Panc1 (cell line): ENCODE results near the gene LRCH1. TPM values are rescaled to one million over a fixed set of nuclear protein-coding genes. Genes with fewer than 3 reads are reported as not detected.

Source experiments
- ATAC-seq: fragments of 200-7000 bp; cut with Tn5 transposase; 2 replicates; pipeline ENCODE4 v1.9.1; 2020; ENCODE audit warnings: mild to moderate bottlenecking, moderate library complexity
- BruUV-seq: library from RNA; stranded (reverse); fragments of 400-500 nt; replicated peaks from 2 replicates; lab custom pipeline; 2021; lab: Mats Ljungman, UMichigan
- CTCF ChIA-PET: fragments of 300-600 bp; sonication (Branson Sonifier 250); formaldehyde crosslinking; loops from one replicate; lab custom pipeline; 2022; ENCODE audit warnings: antibody characterized with exemption; lab: Charles Lee
- POLR2A ChIA-PET: fragments of 300-600 bp; sonication (Branson Sonifier 250); formaldehyde crosslinking; loops from one replicate; lab custom pipeline; 2022; ENCODE audit warnings: antibody characterized with exemption; lab: Charles Lee
- DNase-seq: peaks from one replicate; pipeline ENCODE4 v3.0.0-alpha.2; 2010; ENCODE audit warnings: low read depth, low spot score
- H3K27ac ChIP-seq: 2 replicates; pipeline ENCODE4 v1.5.1; 2011; ENCODE audit warnings: mild to moderate bottlenecking, low read length, inconsistent platforms
- H3K27me3 ChIP-seq: fragments of 200-500 bp; sonication (Bioruptor generic); 2 replicates; pipeline ENCODE4 v1.6.0; 2014; ENCODE audit warnings: low read length, inconsistent platforms; ENCODE audit not compliant: control insufficient read depth, insufficient read depth
- H3K36me3 ChIP-seq: fragments of 200-500 bp; sonication (Bioruptor generic); 2 replicates; pipeline ENCODE4 v1.5.1; 2014; ENCODE audit warnings: inconsistent platforms, mild to moderate bottlenecking, low read length, moderate library complexity; ENCODE audit not compliant: control insufficient read depth, insufficient read depth
- H3K4me1 ChIP-seq: 2 replicates; pipeline ENCODE4 v1.5.1; 2011; ENCODE audit warnings: inconsistent platforms, mild to moderate bottlenecking, low read length, moderate library complexity; ENCODE audit not compliant: control insufficient read depth, insufficient read depth
- H3K4me3 ChIP-seq, 2 experiments: 2 replicates each; pipeline ENCODE4 v1.5.1; 2011 to 2012; ENCODE audit warnings: low read depth in 2 of 2, low read length in 2 of 2, mild to moderate bottlenecking in 2 of 2, inconsistent platforms in 1 of 2, moderate library complexity in 1 of 2
- H3K9me3 ChIP-seq: fragments of 200-500 bp; sonication (Bioruptor generic); 2 replicates; pipeline ENCODE4 v1.5.1; 2014; ENCODE audit warnings: low read depth, mild to moderate bottlenecking, inconsistent platforms, low read length, moderate library complexity; ENCODE audit not compliant: control insufficient read depth, insufficient read depth
- POLR2AphosphoS5 ChIP-seq: IDR thresholded peaks from 2 replicates; pipeline ENCODE4 v1.6.1; 2012; ENCODE audit warnings: mild to moderate bottlenecking, low read depth, low read length, moderate library complexity
- SIN3A ChIP-seq: IDR thresholded peaks from 2 replicates; pipeline ENCODE4 v1.6.1; 2012; ENCODE audit warnings: low read depth, mild to moderate bottlenecking, low read length, moderate library complexity, borderline replicate concordance; ENCODE audit not compliant: insufficient read depth
- TCF7L2 ChIP-seq: IDR thresholded peaks from 2 replicates; pipeline ENCODE4 v1.6.1; 2011; ENCODE audit warnings: mild to moderate bottlenecking, low read depth, low read length, inconsistent platforms
- in situ Hi-C: cut with HindIII; loops from 2 replicates; pipeline ENCODE4 v1.10.0; 2016; ENCODE audit warnings: low sequenced_read_pairs, low pct_unique_long_range_greater_than_20kb
- intact Hi-C: fragments of 100-400 bp; cut with micrococcal nuclease; formaldehyde crosslinking; loops from one replicate; pipeline ENCODE4 v1.10.0; 2022; ENCODE audit not compliant: unreplicated experiment
- total RNA-seq: library from RNA; stranded (reverse); gene quantifications from one replicate; pipeline ENCODE4 v1.2.1, GENCODE V29; 2021; ENCODE audit not compliant: unreplicated experiment
- TF ChIP-seq, protein P1 (sequence below): fragments of 450-650 bp; IDR thresholded peaks from 2 replicates; pipeline ENCODE4 v1.5.1; 2017; ENCODE audit warnings: mild to moderate bottlenecking
- TF ChIP-seq, protein P2 (sequence below), 2 experiments: IDR thresholded peaks; 2 replicates each; pipeline ENCODE4 v1.6.1; 2011 to 2012; ENCODE audit warnings: low read depth in 2 of 2, control low read depth in 1 of 2, low read length in 1 of 2, mild to moderate bottlenecking in 1 of 2, moderate library complexity in 1 of 2; ENCODE audit not compliant: insufficient read depth in 1 of 2

The LRCH1 gene
- total RNA-seq, 1 experiment from 2014 or later, result 7.9 TPM

DNA sequence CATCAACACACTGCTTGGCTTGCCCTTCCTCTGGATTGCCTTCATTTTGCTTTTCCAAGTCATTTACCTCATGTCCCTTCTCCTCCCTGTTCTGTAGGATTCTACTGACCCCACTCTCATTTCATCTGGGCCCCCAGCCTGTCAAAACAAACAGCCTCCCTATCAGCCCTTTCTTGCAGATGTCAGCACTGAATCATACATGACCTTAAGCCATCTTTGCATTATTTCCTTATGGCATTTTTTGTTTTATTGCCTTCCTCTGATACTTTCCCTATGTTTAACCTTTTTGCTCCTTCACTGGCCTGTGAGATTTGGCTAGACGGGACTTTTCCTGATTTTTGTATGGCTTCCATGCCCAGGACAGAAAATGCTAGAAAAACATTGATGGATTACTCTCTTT lies 8.7 kb downstream of the LRCH1 start:
- Histone ChIP-seq H3K4me1 (no peaks in the 10 kb centered on the region; the same call in 1 of the 2 replicates), H3K4me3 (no peak overlapping the region), H3K36me3 (no peaks in the 10 kb centered on the region), H3K9me3 (no peaks in the 10 kb centered on the region), H3K27ac (no peak overlapping the region), H3K27me3 (no peaks in the 10 kb centered on the region)
- BruUV-seq, result no TSS peak
- ChIA-PET CTCF (no interaction called here), POLR2A (interaction anchor here (0.7 kb wide), 1 partner anchor 16 kb away, joined by 3 read pairs; no protein-coding TSS in a partner anchor)
- in situ Hi-C loops (no loop called here), intact Hi-C loops (no loop called here)
- TF ChIP-seq POLR2AphosphoS5 (no peak), SIN3A (no peak)
- no peak for DNase-seq
- ATAC-seq, result no peak

DNA sequence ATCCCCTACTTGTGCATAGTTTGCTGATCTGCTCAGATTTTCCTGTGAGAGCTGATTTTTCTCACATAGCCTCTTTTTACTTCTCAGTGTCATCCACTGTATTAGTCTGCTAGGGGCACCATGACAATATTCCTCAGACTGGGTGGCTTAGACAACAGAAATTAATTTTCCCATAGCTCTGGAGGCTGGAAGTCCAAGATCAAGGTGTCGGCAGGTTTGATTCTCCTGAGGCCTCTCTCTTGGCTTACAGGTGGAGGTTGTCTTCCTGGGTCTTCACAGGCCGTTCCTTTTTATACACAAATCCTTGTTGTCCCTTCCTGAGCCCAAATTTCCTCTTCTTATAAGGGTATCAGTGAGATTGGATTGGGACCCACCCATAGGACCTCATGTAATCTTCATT lies 9.2 kb downstream of the LRCH1 start:
- Histone ChIP-seq H3K9me3 (no peaks in the 10 kb centered on the region), H3K4me3 (no peak overlapping the region), H3K27ac (no peak overlapping the region), H3K4me1 (no peaks in the 10 kb centered on the region; the same call in 1 of the 2 replicates), H3K36me3 (no peaks in the 10 kb centered on the region), H3K27me3 (no peaks in the 10 kb centered on the region)
- ChIA-PET POLR2A (no interaction called here), CTCF (no interaction called here)
- no peak for ATAC-seq
- intact Hi-C loops (no loop called here), in situ Hi-C loops (no loop called here)
- no peak for DNase-seq
- no TSS peak for BruUV-seq
- TF ChIP-seq, protein P1, sequence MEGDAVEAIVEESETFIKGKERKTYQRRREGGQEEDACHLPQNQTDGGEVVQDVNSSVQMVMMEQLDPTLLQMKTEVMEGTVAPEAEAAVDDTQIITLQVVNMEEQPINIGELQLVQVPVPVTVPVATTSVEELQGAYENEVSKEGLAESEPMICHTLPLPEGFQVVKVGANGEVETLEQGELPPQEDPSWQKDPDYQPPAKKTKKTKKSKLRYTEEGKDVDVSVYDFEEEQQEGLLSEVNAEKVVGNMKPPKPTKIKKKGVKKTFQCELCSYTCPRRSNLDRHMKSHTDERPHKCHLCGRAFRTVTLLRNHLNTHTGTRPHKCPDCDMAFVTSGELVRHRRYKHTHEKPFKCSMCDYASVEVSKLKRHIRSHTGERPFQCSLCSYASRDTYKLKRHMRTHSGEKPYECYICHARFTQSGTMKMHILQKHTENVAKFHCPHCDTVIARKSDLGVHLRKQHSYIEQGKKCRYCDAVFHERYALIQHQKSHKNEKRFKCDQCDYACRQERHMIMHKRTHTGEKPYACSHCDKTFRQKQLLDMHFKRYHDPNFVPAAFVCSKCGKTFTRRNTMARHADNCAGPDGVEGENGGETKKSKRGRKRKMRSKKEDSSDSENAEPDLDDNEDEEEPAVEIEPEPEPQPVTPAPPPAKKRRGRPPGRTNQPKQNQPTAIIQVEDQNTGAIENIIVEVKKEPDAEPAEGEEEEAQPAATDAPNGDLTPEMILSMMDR, result no peak
- no peak for TF ChIP-seq POLR2AphosphoS5
- TF ChIP-seq, protein P2, sequence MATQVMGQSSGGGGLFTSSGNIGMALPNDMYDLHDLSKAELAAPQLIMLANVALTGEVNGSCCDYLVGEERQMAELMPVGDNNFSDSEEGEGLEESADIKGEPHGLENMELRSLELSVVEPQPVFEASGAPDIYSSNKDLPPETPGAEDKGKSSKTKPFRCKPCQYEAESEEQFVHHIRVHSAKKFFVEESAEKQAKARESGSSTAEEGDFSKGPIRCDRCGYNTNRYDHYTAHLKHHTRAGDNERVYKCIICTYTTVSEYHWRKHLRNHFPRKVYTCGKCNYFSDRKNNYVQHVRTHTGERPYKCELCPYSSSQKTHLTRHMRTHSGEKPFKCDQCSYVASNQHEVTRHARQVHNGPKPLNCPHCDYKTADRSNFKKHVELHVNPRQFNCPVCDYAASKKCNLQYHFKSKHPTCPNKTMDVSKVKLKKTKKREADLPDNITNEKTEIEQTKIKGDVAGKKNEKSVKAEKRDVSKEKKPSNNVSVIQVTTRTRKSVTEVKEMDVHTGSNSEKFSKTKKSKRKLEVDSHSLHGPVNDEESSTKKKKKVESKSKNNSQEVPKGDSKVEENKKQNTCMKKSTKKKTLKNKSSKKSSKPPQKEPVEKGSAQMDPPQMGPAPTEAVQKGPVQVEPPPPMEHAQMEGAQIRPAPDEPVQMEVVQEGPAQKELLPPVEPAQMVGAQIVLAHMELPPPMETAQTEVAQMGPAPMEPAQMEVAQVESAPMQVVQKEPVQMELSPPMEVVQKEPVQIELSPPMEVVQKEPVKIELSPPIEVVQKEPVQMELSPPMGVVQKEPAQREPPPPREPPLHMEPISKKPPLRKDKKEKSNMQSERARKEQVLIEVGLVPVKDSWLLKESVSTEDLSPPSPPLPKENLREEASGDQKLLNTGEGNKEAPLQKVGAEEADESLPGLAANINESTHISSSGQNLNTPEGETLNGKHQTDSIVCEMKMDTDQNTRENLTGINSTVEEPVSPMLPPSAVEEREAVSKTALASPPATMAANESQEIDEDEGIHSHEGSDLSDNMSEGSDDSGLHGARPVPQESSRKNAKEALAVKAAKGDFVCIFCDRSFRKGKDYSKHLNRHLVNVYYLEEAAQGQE (IDR thresholded peaks at IDR 0.05; ENCODE audit: insufficient read depth in 1 of 2, low read depth in 2 of 2, low read length in 1 of 2), result no peak
- no peak for TF ChIP-seq SIN3A
- no peak for TF ChIP-seq TCF7L2

DNA sequence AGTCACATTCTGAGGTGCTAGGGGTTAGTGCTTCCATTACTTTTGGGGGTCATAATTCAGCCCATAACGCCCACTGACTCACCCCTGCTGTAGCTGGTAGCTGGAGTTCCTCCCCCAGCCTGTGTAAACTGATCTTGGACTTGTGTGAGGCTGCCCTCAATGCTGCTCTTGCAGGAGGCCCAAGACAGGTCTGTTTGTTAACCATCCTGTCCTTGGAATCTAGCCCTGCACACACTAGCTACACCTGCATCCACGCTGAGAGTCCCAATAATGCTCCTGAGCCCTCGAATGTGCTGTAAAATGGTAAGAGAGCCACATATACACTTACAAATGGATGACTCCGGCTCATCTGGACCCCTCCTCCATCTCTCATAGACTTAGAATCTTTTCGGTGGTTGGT lies 9.6 kb downstream of the LRCH1 start:
- Histone ChIP-seq H3K36me3 (no peaks in the 10 kb centered on the region), H3K27me3 (no peaks in the 10 kb centered on the region), H3K4me3 (no peak overlapping the region), H3K9me3 (no peaks in the 10 kb centered on the region), H3K27ac (no peak overlapping the region), H3K4me1 (no peaks in the 10 kb centered on the region; the same call in 1 of the 2 replicates)
- TF ChIP-seq POLR2AphosphoS5 (no peak), SIN3A (no peak), TCF7L2 (no peak)
- TF ChIP-seq, protein P1, result no peak
- TF ChIP-seq, protein P2 (IDR thresholded peaks at IDR 0.05; ENCODE audit: insufficient read depth in 1 of 2, low read depth in 2 of 2, low read length in 1 of 2), result no peak
- ATAC-seq, result no peak
- in situ Hi-C loops, result no loop called here
- CTCF ChIA-PET, result no interaction called here
- no TSS peak for BruUV-seq
- DNase-seq, result no peak
- intact Hi-C loops, result no loop called here
- POLR2A ChIA-PET, result no interaction called here
